Activated T-helper 1 cell treated with anti-CD3 and anti-CD28 coated beads, Interleukin-12 subunit alpha, Interleukin-12 subunit beta, Interleukin-2, Interleukin-4 antibody, amounts not matched to agents 30 ng/mL and 10 ng/mL and 1 ng/mL, durations not matched to agents 14 hours and 24 hours and 36 hours (primary cell): ENCODE results near the gene S100A16. TPM values are rescaled to one million over a fixed set of nuclear protein-coding genes. Genes with fewer than 3 reads are reported as not detected.

Experiments used
- DNase-seq: peaks from one replicate; pipeline ENCODE4 v3.0.0; 2021; ENCODE audit warnings: low spot score
- H3K27ac Mint-ChIP-seq: one replicate; pipeline ENCODE4 v1.8.0; 2021; ENCODE audit warnings: mild to moderate bottlenecking, mixed read lengths
- H3K27me3 Mint-ChIP-seq: one replicate; pipeline ENCODE4 v1.8.0; 2022; ENCODE audit warnings: mild to moderate bottlenecking, moderate library complexity, mixed read lengths; ENCODE audit not compliant: insufficient read depth
- H3K36me3 Mint-ChIP-seq: one replicate; pipeline ENCODE4 v1.8.0; 2021; ENCODE audit warnings: low read depth, mixed read lengths
- H3K4me1 Mint-ChIP-seq: one replicate; pipeline ENCODE4 v1.8.0; 2021; ENCODE audit warnings: low read depth, mixed read lengths
- H3K4me3 Mint-ChIP-seq: one replicate; pipeline ENCODE4 v1.8.0; 2021; ENCODE audit warnings: mild to moderate bottlenecking, moderate library complexity, mixed read lengths
- H3K9me3 Mint-ChIP-seq: one replicate; pipeline ENCODE4 v1.8.0; 2021; ENCODE audit warnings: mixed read lengths
- intact Hi-C: fragments of 100-400 bp; cut with micrococcal nuclease; formaldehyde crosslinking; loops from one replicate; pipeline ENCODE4 v1.15.1; 2024
- total RNA-seq: library from RNA; stranded (reverse); gene quantifications from 2 replicates; pipeline ENCODE4 v1.2.3, GENCODE V29; 2022

The S100A16 gene
- total RNA-seq, 1 donor from 2014 or later: not detected

DNA sequence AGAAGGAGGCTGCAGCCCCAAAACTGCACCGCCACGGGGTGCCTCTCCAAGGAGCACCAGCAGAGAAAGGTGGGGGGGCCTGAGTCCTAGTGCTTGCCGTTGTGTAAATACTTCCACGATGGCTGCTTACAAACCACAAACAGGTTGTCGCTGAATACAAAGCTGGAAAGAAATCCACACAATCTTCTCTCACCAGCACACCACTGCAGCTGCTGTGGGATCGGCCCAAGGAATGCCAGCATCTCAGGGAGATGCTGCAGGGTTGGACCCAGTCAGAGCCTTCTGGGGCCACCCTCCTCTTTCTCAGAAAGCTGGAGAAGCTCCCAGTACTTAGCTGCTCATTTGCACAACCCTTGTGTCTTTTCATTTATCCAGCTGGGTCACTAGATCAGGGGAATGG, 6.2 kb upstream of the S100A16 start:
- H3K4me3 Mint-ChIP-seq: no peak overlapping the region
- intact Hi-C loops: loop anchor here (10.0 kb wide), 1 partner anchor 264 kb away; the partner anchor contains the start of gene S100A9
- no peak for DNase-seq
- peaks cover 8% of the 10 kb centered on the region for H3K4me1 Mint-ChIP-seq
- no peak overlapping the region for H3K27ac Mint-ChIP-seq
- no peaks in the 10 kb centered on the region for H3K27me3 Mint-ChIP-seq
- no peaks in the 10 kb centered on the region for H3K36me3 Mint-ChIP-seq
- no peaks in the 10 kb centered on the region for H3K9me3 Mint-ChIP-seq

DNA sequence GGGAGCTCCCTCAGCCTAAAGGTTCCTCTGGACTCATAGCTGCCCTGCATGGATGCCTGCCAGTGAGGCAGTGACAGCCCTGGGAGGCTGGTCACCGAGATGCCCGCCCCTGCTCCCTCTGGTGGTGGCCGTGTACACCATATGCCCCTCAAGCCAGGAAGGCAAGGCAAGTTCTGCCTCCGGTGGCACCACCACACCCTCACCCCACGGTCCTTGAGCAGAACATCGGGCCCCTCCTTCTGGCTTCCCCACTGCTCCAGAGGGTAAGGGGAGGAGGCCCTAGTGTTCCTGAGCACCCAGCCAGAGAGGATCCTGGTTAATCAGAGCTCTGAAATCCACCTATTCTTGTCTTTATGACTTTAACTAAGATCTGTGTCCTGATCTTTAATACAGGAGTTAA, 4.7 kb upstream of the S100A16 start:
- no peak overlapping the region for H3K27ac Mint-ChIP-seq
- intact Hi-C loops: loop anchor here (1.0 to 10.0 kb wide), 5 partner anchors 16 to 263 kb away; partner anchors contain the start of genes S100A6 and S100A9
- no peaks in the 10 kb centered on the region for H3K9me3 Mint-ChIP-seq
- peaks cover 8% of the 10 kb centered on the region for H3K4me1 Mint-ChIP-seq
- no peaks in the 10 kb centered on the region for H3K27me3 Mint-ChIP-seq
- H3K4me3 Mint-ChIP-seq: no peak overlapping the region
- H3K36me3 Mint-ChIP-seq: no peaks in the 10 kb centered on the region
- DNase-seq: peak; percentile 63

DNA sequence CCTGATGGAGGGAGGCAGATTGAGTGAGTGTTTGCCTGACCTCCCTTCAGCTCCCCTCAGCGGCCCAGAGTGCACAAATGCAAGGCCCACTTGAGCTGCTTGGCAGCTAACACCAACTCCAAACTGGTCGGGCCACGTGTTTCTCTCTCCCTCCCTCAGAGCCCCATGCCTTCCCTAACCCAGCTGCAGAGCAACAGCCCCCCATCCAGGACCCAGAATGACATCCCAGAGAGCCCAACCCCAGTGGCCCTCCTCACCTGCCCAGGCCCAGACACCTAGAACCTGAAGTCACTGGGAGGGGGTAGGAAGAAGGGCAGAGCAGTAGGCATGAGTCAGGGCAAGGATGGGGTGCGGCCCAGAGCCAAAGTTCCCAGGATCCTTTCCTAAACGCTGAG, 4.0 kb upstream of the S100A16 start:
- H3K27me3 Mint-ChIP-seq: no peaks in the 10 kb centered on the region
- H3K9me3 Mint-ChIP-seq: no peaks in the 10 kb centered on the region
- H3K27ac Mint-ChIP-seq: no peak overlapping the region
- H3K4me1 Mint-ChIP-seq: peaks cover 8% of the 10 kb centered on the region
- no peak overlapping the region for H3K4me3 Mint-ChIP-seq
- intact Hi-C loops: loop anchor here (1.0 to 10.0 kb wide), 5 partner anchors 16 to 262 kb away; partner anchors contain the start of genes S100A6 and S100A9
- H3K36me3 Mint-ChIP-seq: no peaks in the 10 kb centered on the region
- DNase-seq: no peak

DNA sequence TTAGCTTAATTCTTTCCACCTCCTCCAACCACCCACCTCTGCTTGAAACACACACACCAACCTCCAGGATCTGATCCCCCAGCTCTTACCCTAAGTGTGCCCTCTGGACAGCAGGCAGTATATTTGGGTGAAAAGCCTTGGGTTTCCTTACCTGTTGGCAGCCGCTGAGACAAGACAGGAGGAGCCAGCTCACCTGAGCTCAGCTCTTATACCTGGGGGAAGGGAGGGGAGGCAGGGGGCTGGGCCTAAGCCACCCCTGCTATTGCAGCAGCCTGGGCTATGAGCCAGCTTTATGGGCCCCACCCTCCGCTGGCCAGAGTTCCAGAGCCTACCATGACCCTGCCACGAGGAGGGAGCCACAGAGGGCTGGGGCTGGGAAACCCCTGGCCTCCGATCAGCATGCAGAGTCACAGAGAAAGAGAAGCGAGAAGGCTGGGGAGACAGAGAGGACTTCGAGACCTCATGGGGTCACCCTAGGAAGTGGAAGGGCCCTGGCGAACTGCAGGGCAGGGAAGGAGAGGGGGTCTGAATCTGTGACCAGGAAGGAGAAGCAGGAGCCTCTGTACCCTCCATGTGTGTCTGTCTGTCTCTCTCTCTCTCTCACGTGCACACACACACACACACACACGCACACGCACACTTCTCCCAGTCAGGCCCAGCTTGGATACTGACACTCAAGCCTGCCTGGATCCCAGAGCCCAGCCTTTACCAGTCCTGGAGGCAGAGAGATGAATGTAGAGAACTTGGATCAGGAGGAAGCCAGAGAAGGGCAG, 3.4 kb upstream of the S100A16 start, which contains the start of gene S100A14:
Gene S100A14, minus strand, starts transcription at position 182 of the 773 bp plus-strand sequence. CDS start 467 bp downstream, outside the sequence.
- H3K4me3 Mint-ChIP-seq: no peak within 1 kb of the TSS
- no peaks in the 10 kb centered on the region for H3K27me3 Mint-ChIP-seq
- no peak within 1 kb of the TSS for H3K27ac Mint-ChIP-seq
- H3K36me3 Mint-ChIP-seq: no peaks in the 10 kb centered on the region
- intact Hi-C loops: loop anchor here (10.0 kb wide), 1 partner anchor 262 kb away; the partner anchor contains the start of gene S100A9
- DNase-seq: no peak
- no peaks in the 10 kb centered on the region for H3K9me3 Mint-ChIP-seq
- H3K4me1 Mint-ChIP-seq: peaks cover 8% of the 10 kb centered on the region

DNA sequence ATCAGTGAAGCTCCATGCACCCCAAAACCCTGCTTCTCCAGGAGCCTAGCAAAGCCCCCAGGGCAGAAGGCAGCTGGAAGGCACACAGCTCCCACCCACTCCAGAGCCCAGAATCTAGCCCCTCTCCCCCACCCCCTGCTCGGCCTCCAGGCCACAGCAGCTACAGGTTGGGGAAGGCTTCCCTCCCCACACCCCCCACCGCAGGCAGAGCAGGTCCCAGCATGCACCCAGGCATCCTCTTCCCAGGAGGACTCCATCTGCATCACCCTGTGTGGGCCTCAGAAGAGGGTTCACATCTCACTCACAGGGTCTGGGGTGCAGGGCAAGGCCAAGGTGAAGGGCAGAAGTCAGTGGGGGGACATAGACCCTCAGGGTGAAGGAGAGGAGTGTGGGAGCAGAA, 2.5 kb upstream of the S100A16 start:
- Mint-ChIP-seq H3K4me3 (no peak overlapping the region), H3K9me3 (no peaks in the 10 kb centered on the region)

DNA sequence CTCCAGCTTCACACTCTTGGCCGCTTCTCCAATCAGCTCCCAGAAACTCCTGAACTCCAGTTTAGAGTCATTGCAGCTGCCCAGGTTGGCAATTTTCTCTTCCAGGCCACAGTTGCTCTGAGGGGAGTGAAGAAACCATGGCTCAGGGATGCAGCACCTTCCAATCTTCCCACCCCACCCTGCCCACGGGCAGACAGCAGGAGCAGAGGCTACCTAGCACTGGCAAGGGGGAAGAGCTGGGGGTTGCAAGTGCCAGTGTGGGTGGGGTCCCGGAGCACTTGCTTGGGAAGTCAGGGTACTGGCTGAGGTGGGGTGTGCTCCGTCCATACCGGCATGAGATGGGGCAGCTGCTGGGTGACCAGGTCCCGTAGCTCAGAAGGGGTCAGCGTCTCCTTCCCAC, 2.0 kb upstream of the S100A16 start:
- peaks cover 8% of the 10 kb centered on the region for H3K4me1 Mint-ChIP-seq
- intact Hi-C loops: loop anchor here (10.0 kb wide), 1 partner anchor 260 kb away; the partner anchor contains the start of gene S100A9
- H3K27me3 Mint-ChIP-seq: peaks cover 2% of the 10 kb centered on the region
- H3K36me3 Mint-ChIP-seq: no peaks in the 10 kb centered on the region
- no peak overlapping the region for H3K27ac Mint-ChIP-seq
- H3K4me3 Mint-ChIP-seq: no peak overlapping the region
- DNase-seq: no peak
- no peaks in the 10 kb centered on the region for H3K9me3 Mint-ChIP-seq

More for the DNA sequence above, 2.5 kb upstream of the S100A16 start:
- H3K4me1 Mint-ChIP-seq: peaks cover 8% of the 10 kb centered on the region
- H3K36me3 Mint-ChIP-seq: no peaks in the 10 kb centered on the region
- H3K27me3 Mint-ChIP-seq: peaks cover 2% of the 10 kb centered on the region
- H3K27ac Mint-ChIP-seq: no peak overlapping the region
- intact Hi-C loops: loop anchor here (10.0 kb wide), 1 partner anchor 261 kb away; the partner anchor contains the start of gene S100A9
- DNase-seq: no peak

- Mint-ChIP-seq H3K9me3 (no peaks in the 10 kb centered on the region), H3K27me3 (peaks cover 2% of the 10 kb centered on the region), H3K4me1 (peaks cover 8% of the 10 kb centered on the region), H3K27ac (no peak overlapping the region), H3K36me3 (no peaks in the 10 kb centered on the region), H3K4me3 (no peak overlapping the region)
- intact Hi-C loops: loop anchor here (10.0 kb wide), 1 partner anchor 260 kb away; the partner anchor contains the start of gene S100A9
- no peak for DNase-seq
Observed at GRCh38 chr1:153614189-153614900, 1.4 kb upstream of the S100A16 start.

GRCh38 chr1:153613406-153613805, 469 bp upstream of the S100A16 start:
- peaks cover 8% of the 10 kb centered on the region for H3K4me1 Mint-ChIP-seq
- H3K9me3 Mint-ChIP-seq: no peaks in the 10 kb centered on the region
- intact Hi-C loops: loop anchor here (10.0 kb wide), 1 partner anchor 259 kb away; the partner anchor contains the start of gene S100A9
- no peak for DNase-seq
- no peak overlapping the region for H3K27ac Mint-ChIP-seq
- H3K27me3 Mint-ChIP-seq: peaks cover 2% of the 10 kb centered on the region
- H3K4me3 Mint-ChIP-seq: no peak overlapping the region
- H3K36me3 Mint-ChIP-seq: no peaks in the 10 kb centered on the region

DNA sequence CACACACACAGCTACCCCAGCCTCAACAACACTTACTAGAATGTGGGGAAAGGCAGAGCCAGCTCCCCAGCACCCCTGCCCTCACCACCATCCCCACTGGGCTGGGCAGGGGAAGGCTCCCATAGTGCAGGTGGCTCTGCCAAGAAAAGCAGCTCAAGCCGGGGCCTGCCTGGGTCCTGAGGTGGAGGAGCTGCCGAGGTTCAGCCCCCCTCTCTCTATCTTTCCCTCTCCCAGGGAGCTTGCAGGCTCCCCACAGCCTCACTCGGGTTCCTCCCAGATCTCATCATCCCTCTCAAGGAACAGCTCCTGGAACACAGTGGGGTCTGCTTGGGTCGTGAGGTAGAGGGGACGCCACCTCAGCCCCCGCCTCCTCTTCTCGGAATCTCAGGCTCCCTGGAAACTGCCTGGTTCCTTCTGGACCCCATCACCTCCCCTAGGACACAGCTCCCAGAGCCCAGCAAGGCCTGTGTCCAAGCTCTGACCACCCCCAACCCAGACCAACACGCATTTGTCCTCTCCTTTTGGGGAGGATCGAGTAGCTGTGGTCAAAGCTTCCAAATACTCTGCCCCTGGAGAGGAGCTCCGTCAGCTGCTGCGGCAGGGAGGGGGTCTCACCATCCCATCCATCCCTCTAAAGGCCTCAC, 704 bp downstream of the S100A16 start:
- H3K9me3 Mint-ChIP-seq: no peaks in the 10 kb centered on the region
- H3K4me3 Mint-ChIP-seq: no peak overlapping the region
- peaks cover 2% of the 10 kb centered on the region for H3K27me3 Mint-ChIP-seq
- H3K4me1 Mint-ChIP-seq: no peaks in the 10 kb centered on the region
- no peak for DNase-seq
- intact Hi-C loops: loop anchor here (10.0 kb wide), 1 partner anchor 257 kb away; the partner anchor contains the start of gene S100A9
- H3K36me3 Mint-ChIP-seq: no peaks in the 10 kb centered on the region
- no peak overlapping the region for H3K27ac Mint-ChIP-seq

DNA sequence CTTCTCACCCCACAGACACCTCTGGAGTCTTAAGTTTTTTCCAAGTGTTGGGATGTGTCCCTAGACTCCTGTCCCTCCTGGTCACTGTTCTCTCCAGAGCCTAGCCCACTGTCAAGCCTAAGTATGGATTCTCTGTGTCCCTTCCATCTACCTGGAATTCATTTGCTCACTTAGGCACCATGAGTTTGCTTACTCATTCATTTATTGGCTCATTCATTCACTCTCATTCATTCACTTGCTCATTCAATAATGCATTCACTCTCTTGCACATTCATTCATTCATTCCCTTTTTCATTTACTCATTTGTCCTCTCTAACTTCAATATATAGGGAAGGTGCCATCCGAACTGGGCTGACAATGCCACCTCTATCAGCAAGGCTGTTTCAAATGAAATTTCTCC, 1.6 kb downstream of the S100A16 start:
- H3K27me3 Mint-ChIP-seq: peaks cover 2% of the 10 kb centered on the region
- H3K9me3 Mint-ChIP-seq: no peaks in the 10 kb centered on the region
- no peak overlapping the region for H3K4me3 Mint-ChIP-seq
- DNase-seq: no peak
- H3K27ac Mint-ChIP-seq: no peak overlapping the region
- intact Hi-C loops: loop anchor here (10.0 kb wide), 1 partner anchor 257 kb away; the partner anchor contains the start of gene S100A9
- H3K36me3 Mint-ChIP-seq: no peaks in the 10 kb centered on the region
- H3K4me1 Mint-ChIP-seq: no peaks in the 10 kb centered on the region

DNA sequence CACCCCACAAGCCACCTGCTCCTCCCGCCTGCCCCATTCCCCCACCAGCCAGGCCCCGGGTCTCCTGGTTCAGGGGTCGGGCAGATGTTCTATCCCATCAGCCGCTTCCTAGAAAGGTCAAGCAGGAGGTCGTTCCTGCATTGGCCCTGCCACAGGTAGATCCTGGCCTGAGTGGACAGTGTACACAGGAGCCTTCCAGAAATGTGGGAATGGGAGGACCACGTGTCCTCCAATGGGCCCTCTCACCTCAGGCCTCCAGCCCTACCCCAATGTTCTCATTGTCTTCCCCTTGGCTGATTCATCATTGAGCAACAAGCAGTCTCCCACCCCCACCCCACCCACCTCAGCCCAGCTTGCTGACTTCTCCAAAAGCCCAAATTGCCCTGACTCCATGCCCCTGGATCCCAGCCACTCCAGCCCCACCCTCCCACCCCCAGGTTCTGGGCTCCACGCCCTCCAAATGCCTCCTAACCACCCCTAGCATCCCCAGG, 2.1 kb downstream of the S100A16 start:
- no peaks in the 10 kb centered on the region for H3K36me3 Mint-ChIP-seq
- H3K4me3 Mint-ChIP-seq: no peak overlapping the region
- intact Hi-C loops: loop anchor here (10.0 kb wide), 1 partner anchor 256 kb away; the partner anchor contains the start of gene S100A9
- H3K27ac Mint-ChIP-seq: no peak overlapping the region
- no peaks in the 10 kb centered on the region for H3K9me3 Mint-ChIP-seq
- H3K4me1 Mint-ChIP-seq: no peaks in the 10 kb centered on the region
- DNase-seq: no peak
- H3K27me3 Mint-ChIP-seq: peaks cover 2% of the 10 kb centered on the region

DNA sequence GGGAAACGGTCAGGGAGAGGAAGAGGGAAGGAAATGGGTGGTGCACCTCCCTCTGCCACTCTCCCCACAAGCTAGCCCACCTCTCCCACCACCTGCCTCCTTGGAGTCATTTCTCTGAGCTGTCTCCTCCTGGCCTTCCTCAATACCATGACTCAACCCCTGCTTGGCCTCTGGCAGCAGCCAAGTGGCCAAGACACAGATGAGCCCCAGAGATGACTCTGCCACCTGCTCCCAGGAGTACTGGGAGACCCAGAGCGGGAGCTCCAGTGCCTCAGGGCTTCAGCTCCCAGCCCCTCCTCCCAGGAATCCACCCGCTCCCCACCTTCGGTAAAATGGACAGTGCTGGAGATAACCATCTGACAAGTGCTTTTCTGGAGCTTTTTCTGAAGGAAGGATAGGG, 2.6 kb downstream of the S100A16 start:
- peaks cover 2% of the 10 kb centered on the region for H3K27me3 Mint-ChIP-seq
- no peaks in the 10 kb centered on the region for H3K9me3 Mint-ChIP-seq
- no peak for DNase-seq
- H3K36me3 Mint-ChIP-seq: no peaks in the 10 kb centered on the region
- no peak overlapping the region for H3K27ac Mint-ChIP-seq
- intact Hi-C loops: loop anchor here (10.0 kb wide), 1 partner anchor 256 kb away; the partner anchor contains the start of gene S100A9
- no peak overlapping the region for H3K4me3 Mint-ChIP-seq
- no peaks in the 10 kb centered on the region for H3K4me1 Mint-ChIP-seq
